GM15510 (cell line): ENCODE results near the gene CEP85L.

Experiments
- POLR2A ChIP-seq: IDR thresholded peaks from 3 replicates; pipeline ENCODE4 v1.6.1; 2011; ENCODE audit warnings: borderline replicate concordance; ENCODE audit not compliant: insufficient read length; ENCODE audit errors: extremely low read depth

Gene CEP85L

GRCh38 chr6:118581489-118581959 is 69.9 kb downstream of the CEP85L start:
- no peak for TF ChIP-seq POLR2A

- no peak for TF ChIP-seq POLR2A
Measured at GRCh38 chr6:118580585-118581419, 70.6 kb downstream of the CEP85L start.

GRCh38 chr6:118579786-118580185 is 71.6 kb downstream of the CEP85L start:
- no peak for TF ChIP-seq POLR2A

- TF ChIP-seq POLR2A, result no peak
Measured at GRCh38 chr6:118578617-118579016, 72.8 kb downstream of the CEP85L start.

GRCh38 chr6:118577972-118578371 is 73.4 kb downstream of the CEP85L start:
- TF ChIP-seq POLR2A, result no peak

GRCh38 chr6:118574051-118574865 is 77.1 kb downstream of the CEP85L start:
- no peak for TF ChIP-seq POLR2A

GRCh38 chr6:118571121-118571520 is 80.3 kb downstream of the CEP85L start:
- TF ChIP-seq POLR2A, result no peak

GRCh38 chr6:118569498-118569897 is 81.9 kb downstream of the CEP85L start:
- TF ChIP-seq POLR2A, result no peak

- TF ChIP-seq POLR2A, result no peak
Measured at GRCh38 chr6:118567974-118568373, 83.4 kb downstream of the CEP85L start.

GRCh38 chr6:118565311-118565960 is 86.0 kb downstream of the CEP85L start:
- no peak for TF ChIP-seq POLR2A

- TF ChIP-seq POLR2A, result no peak
Measured at GRCh38 chr6:118562959-118563358, 88.4 kb downstream of the CEP85L start.

GRCh38 chr6:118562248-118562647 is 89.1 kb downstream of the CEP85L start:
- TF ChIP-seq POLR2A, result no peak

GRCh38 chr6:118559659-118560058 is 91.7 kb downstream of the CEP85L start:
- no peak for TF ChIP-seq POLR2A

GRCh38 chr6:118558464-118559217 is 92.8 kb downstream of the CEP85L start:
- TF ChIP-seq POLR2A, result no peak
